ENCODE data around the gene IDH2.
"Not testable (repeated sequence)": the region's sequence is repeated elsewhere in the genome, so short reads cannot be mapped to it uniquely, and the experiment has no call there.

IDH2 gene

GRCh38 chr15:90114451-90114901 lies 12.2 kb upstream of the IDH2 start:
- DNase-seq, result no peak

GRCh38 chr15:90113166-90113565 lies 10.9 kb upstream of the IDH2 start:
- DNase-seq, result no peak

- not testable (repeated sequence) for DNase-seq
Observed at GRCh38 chr15:90109163-90109751, 7.0 kb upstream of the IDH2 start.

- DNase-seq, result not testable (repeated sequence)
Observed at GRCh38 chr15:90108038-90108437, 5.8 kb upstream of the IDH2 start.

GRCh38 chr15:90106522-90107117 lies 4.4 kb upstream of the IDH2 start:
- no peak for DNase-seq

GRCh38 chr15:90105521-90105920 lies 3.3 kb upstream of the IDH2 start:
- DNase-seq, result no peak

GRCh38 chr15:90104551-90104950 lies 2.3 kb upstream of the IDH2 start:
- DNase-seq, result no peak

GRCh38 chr15:90103701-90104329 lies 1.5 kb upstream of the IDH2 start:
- no peak for DNase-seq

GRCh38 chr15:90101130-90101968 lies 919 bp downstream of the IDH2 start:
- no peak for DNase-seq

GRCh38 chr15:90099868-90100831 lies 2.1 kb downstream of the IDH2 start:
- no peak for DNase-seq

- no peak for DNase-seq
Observed at GRCh38 chr15:90099072-90099867, 3.0 kb downstream of the IDH2 start.

GRCh38 chr15:90097475-90097874 lies 4.8 kb downstream of the IDH2 start:
- DNase-seq, result peak in 2 of 4 experiments; percentile 13 to 32

GRCh38 chr15:90095521-90095959 lies 6.7 kb downstream of the IDH2 start:
- DNase-seq, result no peak

GRCh38 chr15:90091156-90091931 lies 10.9 kb downstream of the IDH2 start:
- DNase-seq, result no peak

GRCh38 chr15:90090226-90090848 lies 11.9 kb downstream of the IDH2 start:
- DNase-seq, result no peak

GRCh38 chr15:90087454-90088154 lies 14.7 kb downstream of the IDH2 start:
- no peak for DNase-seq

- peak in 1 of 4 experiments; percentile 37 for DNase-seq
Observed at GRCh38 chr15:90086868-90087268, 15.4 kb downstream of the IDH2 start.

GRCh38 chr15:90085565-90085964 lies 16.7 kb downstream of the IDH2 start:
- DNase-seq, result no peak

GRCh38 chr15:90084876-90085423 lies 17.3 kb downstream of the IDH2 start:
- no peak for DNase-seq
